T-helper 1 cell (primary cell): ENCODE data around the gene STXBP3.

Experiments
- DNase-seq, 5 donors: peaks; one replicate each; pipeline ENCODE4 v3.0.0-alpha.2; 2012 to 2020

STXBP3 gene

GRCh38 chr1:108845991-108846390, 99.5 kb downstream of the STXBP3 start:
- no peak for DNase-seq

- DNase-seq: no peak
These were observed 101.0 kb downstream of the STXBP3 start for GRCh38 chr1:108847494-108847893.

GRCh38 chr1:108848806-108849205, 102.3 kb downstream of the STXBP3 start:
- no peak for DNase-seq

GRCh38 chr1:108850929-108851328, 104.5 kb downstream of the STXBP3 start:
- DNase-seq: no peak

- no peak for DNase-seq
These were observed 105.1 kb downstream of the STXBP3 start for GRCh38 chr1:108851567-108851966.

GRCh38 chr1:108852221-108852975, 105.9 kb downstream of the STXBP3 start:
- DNase-seq: peak in 1 of 5 donors; percentile 8

- DNase-seq: no peak
These were observed 107.9 kb downstream of the STXBP3 start for GRCh38 chr1:108854221-108855019.

- no peak for DNase-seq
These were observed 110.5 kb downstream of the STXBP3 start, which contains the start of gene AKNAD1 for GRCh38 chr1:108856994-108857393. Gene AKNAD1, minus strand, starts transcription at chr1:108857094. Its CDS starts 4,430 bp downstream, at chr1:108852664.

GRCh38 chr1:108858230-108858950, 111.9 kb downstream of the STXBP3 start:
- no peak for DNase-seq
